HG03571 (cell line): Measurements from ENCODE around the gene PLCB4.
"Not testable (repeated sequence)": the region's sequence is repeated elsewhere in the genome, so short reads cannot be mapped to it uniquely, and the experiment has no call there.

Experiments used
- ATAC-seq: cut with Tn5 transposase; IDR thresholded peaks from one replicate; pipeline ENCODE4 v1.9.1; 2021; ENCODE audit not compliant: unreplicated experiment

PLCB4 gene

DNA sequence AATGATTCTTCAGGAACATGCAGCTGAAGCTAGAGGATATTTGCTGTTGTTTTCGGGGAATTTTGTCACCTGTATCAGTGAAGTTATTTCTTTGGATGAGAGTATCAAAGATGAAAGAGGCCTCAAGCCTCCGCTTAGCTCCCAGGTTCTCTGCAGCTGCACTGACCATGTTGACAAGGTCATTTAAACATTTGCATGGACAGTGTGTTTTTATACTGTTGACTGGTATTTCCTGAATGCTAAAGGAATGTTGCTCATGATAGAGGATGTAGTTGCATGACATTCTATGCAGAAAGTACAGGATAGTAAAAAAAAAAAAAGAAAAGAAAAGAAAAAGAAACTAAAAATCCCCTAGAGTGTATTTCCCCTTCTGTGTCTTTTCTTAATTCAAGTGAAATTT lies 279.9 kb downstream of the PLCB4 start:
- ATAC-seq: no peak

GRCh38 chr20:9349249-9349648 lies 280.4 kb downstream of the PLCB4 start:
- no peak for ATAC-seq

DNA sequence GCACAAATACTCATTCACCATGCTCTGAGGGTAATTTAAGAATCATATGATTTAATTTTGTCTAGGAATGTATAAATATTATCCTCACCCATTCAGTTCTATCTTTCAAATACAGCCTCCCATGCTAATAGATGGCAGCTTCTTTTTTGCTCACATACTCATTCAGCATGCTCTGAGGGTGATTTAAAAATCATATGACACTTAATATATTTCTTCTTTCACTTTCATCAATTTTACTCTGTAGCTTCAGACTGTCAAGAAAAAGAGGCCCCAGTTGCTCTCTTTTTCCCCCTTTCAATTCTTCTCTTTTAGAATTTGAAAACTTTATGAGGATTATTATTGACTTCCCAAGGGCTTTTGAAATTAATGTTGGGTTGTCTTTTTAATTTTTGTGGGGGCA lies 283.9 kb downstream of the PLCB4 start:
- ATAC-seq: no peak

GRCh38 chr20:9353180-9353915 lies 284.5 kb downstream of the PLCB4 start:
- ATAC-seq: no peak

- no peak for ATAC-seq
These were observed 285.0 kb downstream of the PLCB4 start for GRCh38 chr20:9353916-9354276.

DNA sequence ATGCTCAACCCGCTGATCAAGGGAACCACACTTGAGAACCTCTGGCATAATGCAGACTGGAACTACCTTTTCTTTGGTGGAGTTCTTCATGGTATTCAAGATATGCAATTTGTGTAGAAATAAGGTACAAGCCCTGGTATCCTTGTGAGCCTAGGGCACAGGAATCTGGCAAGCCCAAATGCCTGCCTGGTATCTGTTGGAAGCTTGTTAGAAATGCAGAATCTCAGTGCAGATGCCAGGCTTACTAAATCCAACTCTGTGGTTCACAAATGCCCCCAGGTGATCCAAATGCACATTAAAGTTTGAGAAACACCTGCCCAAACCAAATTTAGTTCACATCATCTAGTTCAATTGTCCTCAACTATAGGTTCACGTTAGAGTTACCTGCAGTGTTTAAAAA lies 285.7 kb downstream of the PLCB4 start:
- no peak for ATAC-seq

DNA sequence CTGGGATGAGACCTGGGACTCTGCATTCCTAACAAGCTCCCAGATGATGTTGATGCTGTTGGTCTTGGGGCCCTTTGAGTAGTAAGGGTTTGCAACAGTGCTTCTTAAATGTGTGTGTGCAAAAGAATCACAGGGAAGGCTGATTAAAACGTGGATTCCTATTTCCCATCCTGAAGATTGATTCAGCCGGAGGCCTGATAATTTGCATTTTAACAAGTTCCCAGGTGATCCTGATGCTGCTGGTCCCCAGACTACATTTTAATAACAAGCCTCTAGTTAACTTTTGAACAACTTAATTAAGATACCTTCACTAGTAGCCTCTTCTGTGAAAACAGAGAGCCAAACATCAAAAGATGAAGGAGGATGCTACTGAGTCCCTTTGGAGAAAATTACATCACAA lies 289.1 kb downstream of the PLCB4 start:
- ATAC-seq: no peak

GRCh38 chr20:9359561-9360308 lies 290.8 kb downstream of the PLCB4 start:
- ATAC-seq: no peak

DNA sequence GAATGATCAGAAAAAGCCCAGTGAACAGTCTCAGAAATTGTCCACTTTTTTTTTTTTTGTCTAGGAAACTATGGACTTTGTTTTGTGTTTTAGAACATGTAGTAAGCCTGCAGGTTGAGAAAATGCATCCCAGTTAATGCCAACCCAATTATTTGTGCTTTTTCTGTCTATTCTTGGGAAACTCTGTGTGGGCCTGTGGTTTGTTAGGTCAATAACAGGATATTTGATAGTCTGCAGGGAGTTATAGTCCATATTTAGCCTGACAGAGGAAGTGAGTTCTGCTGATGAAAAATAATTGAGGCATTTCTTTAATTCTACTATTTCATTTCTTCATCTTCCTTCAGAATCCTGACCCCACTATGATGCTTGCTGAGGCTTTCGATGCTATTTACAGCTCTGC lies 291.5 kb downstream of the PLCB4 start:
- no peak for ATAC-seq

- no peak for ATAC-seq
These were observed 294.8 kb downstream of the PLCB4 start for GRCh38 chr20:9363673-9364072.

- ATAC-seq: no peak
These were observed 298.4 kb downstream of the PLCB4 start for GRCh38 chr20:9367328-9367727.

GRCh38 chr20:9367746-9368145 lies 298.9 kb downstream of the PLCB4 start:
- ATAC-seq: no peak

- ATAC-seq: no peak
These were observed 300.0 kb downstream of the PLCB4 start for GRCh38 chr20:9368893-9369292.

DNA sequence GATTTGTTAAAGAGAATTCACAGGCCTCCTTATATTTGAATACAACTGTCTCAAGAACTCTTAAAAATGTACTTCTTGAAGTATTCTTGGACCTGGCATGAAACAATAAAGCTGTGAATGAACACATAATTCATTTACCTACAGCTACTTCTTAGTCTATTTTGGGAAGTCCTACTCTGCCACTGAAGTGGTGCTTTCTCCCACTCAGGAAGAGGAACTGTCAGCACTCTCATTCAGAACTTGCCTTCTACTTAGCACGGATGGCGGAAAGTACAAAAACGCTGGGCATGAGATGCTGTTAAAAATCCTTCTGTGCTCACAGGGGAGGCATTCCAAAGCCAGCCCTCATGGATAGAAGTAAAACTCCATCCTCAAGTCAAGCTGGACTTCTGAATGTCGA lies 300.7 kb downstream of the PLCB4 start:
- no peak for ATAC-seq

DNA sequence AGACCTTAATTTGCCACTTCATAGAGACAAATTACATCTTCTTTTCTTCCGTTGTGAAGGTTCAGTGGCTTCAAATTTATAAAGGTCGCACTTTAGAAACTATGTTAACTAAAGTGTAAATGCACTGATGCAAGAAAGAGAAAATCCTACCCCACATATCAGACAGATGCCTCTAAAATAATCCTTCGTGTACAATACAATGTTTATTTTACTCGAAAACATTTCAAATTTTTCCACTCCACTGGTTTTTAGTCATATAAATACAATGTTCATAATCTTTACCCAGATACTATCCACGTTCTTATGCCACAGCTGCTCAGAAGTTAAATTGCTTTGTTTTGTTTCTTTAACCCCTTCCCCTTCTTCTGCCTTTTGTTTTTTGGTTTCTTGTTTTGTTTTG lies 305.2 kb downstream of the PLCB4 start:
- ATAC-seq: no peak

DNA sequence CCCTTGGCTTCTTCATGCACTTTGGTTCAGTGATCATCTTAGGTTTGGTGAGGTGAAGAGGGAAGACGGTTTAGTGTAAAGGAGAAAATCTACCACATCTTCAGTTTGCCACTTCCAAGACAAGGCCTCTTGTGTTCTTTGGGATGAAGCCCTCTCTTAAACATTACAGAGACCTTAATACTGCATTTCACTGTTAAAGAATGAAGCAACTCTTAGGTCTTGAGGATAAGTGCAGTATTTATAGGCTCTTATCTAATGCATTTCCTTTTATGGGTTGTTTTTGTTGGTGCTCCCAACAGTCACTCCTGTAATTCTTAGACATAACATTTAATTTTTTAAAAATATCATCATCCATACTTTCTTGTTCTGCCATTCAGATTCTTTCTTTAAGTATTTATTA lies 305.6 kb downstream of the PLCB4 start:
- no peak for ATAC-seq

DNA sequence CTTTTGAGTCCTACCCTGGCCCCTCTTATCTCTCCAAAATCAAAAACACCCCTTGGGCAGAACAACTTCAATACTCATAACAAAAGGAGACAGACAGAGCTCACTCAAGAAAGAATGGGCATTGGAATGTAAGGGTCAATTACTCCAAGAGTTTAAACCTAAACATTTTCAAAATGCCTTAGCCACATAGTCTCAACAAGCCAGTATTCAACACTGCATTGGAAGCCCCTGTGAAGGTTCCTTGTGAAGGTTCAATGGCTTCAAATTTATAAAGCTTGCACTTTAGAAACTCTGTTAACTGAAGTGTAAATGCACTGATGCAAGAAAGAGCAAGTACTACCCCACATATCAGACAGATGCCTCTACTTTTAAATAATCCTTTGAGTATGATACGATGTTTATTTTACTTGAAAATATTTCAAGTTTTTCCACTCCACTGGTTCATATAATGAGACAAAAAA lies 306.4 kb downstream of the PLCB4 start:
- ATAC-seq: no peak

DNA sequence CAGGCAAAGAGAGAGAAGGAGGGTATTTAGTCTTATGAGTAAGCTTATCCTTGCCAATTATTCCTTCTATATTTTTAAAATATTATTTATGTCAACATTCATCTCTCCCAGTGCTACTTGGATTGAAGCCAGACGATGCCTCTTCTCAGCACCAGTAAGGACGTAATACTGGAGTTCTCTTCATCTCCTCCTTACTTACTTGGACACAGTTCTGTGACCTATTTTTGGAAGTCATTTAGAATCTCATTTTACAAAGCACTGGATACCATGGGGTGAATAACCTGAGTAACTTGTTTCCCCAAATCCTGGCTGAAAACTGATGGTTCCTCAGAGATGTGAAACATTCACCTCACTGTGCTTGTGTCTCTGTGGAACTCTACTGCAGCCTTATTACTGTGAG lies 308.1 kb downstream of the PLCB4 start:
- ATAC-seq: no peak

- not testable (repeated sequence) for ATAC-seq
These were observed 316.7 kb downstream of the PLCB4 start for GRCh38 chr20:9385345-9386310.

GRCh38 chr20:9388160-9388812 lies 319.4 kb downstream of the PLCB4 start:
- ATAC-seq: no peak

DNA sequence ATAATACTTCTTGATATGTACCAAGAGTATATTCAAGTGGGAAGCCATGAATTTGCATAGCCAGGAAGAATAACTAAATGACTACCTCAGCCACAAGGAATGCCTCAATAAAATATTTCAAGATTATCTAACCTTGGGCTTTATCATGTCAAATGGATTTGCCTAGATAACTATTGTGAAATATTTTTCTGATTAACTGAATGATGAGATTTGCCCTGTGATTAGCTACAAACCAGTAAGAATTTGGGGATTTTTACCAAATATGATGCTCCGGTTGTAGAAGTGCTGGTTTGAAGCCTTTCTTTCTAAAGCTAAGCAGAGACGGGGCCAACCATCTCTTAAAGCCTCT lies 319.9 kb downstream of the PLCB4 start:
- no peak for ATAC-seq
